ENCODE measurements around the gene TLCD2.
"Not testable (repeated sequence)": the region's sequence is repeated elsewhere in the genome, so short reads cannot be mapped to it uniquely, and the experiment has no call there.

Gene TLCD2

GRCh38 chr17:1716076-1716911, 6.1 kb upstream of the TLCD2 start:
- DNase-seq = peak; percentile 93

DNA sequence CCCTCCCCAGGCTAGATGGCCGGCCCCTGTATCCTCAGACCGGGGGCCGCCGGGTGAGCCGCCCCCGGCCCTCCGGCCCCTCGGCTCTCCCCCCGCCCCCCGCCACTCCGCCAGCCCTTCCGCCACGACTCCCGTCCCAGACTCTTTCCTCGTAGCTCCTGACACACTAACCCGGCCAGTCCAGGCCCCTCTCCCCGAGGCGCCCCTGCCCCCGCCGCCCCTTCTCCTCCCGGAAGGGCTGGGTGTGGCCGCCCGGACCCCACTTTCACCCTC, 5.6 kb upstream of the TLCD2 start:
- no peak for DNase-seq

GRCh38 chr17:1714980-1715802, 5.0 kb upstream of the TLCD2 start:
- no peak for DNase-seq

DNA sequence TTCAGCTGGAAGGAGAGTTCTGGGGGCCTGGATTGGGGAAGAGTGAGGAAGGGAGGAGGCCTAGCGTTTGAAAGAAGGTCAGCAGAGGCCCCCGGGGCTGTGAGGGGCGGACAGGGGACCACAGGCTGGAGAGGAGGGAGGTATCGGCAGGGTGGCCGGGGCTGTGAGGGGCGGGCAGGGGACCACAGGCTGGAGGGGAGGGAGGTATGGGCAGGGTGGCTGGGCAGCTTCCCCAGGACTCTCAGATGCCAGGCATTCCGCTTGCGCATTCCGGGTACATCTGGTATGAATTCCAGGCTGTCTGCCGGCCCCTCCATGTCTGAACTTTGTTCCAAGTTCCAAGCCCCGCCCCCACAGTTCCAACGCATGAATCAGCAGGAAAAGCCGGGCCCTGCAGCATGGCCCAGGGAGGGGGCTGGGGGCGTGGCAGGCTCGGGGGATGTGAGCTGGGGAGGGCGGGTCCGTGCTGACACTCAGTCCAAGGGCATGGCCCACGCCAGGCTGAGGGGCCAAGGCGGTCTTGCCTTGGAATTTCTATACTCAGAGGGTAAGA, 4.3 kb upstream of the TLCD2 start:
- no peak for DNase-seq

DNA sequence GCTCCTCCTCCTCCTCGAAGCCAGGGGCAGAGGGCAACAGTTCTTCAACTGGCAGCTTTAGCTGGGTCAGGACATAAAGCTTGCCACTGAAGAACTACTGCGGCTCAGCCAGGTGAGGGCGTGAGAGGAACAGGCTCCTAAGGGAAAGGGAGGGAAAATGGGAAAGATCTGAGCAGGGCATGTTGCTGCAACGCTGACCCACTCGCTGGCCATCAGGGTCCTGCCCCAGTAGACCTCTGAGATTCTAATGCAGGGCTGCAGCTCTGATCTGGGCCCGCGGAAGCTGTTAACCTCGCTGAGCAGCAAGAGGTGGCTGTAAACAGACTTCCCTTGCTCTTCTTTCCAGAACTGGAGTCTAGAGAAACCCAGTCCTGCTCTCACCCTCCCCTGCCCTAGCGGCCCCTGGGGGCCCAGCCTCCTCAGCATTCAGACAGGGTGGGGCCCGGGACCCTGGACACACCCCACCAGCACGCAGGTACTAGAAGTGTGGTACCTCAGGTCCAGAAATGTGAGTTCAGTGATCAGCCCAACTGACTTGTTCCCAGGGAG, 3.8 kb upstream of the TLCD2 start:
- peak; percentile 1 for DNase-seq

DNA sequence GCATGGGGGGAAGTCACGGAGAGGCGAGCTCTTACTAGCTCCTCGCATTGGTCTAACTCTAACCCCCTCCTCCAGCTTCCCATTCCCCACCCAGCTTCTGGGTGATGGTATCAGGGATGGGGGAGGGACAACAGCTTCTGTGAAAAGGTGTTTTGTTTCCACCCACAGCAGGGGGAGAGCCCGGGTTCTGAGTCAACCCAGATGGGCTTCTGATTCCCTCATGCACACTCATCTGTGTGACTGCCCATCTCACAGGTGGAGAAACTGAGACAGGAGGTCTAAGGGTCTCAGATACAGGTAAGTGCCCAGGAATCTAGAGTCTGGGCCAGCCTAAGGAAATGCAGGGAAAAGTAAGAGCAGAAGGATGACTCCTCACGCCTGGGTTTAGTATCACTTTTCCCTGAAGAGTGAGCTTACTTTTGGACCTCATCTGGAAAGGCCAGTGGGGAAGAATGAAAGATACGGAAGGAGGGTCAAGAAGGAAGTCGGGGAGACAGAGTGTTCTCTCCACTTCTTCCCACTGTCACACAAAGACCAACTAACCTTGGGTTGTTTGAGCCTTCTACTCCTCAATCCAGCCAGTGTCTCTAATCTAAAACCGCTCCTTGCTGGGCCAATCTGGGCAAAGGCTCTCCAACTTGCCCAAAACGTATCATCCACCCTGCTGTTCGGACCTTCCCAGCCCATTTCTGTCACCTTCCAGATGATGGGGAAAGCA, 3.1 kb upstream of the TLCD2 start:
- no peak for DNase-seq

DNA sequence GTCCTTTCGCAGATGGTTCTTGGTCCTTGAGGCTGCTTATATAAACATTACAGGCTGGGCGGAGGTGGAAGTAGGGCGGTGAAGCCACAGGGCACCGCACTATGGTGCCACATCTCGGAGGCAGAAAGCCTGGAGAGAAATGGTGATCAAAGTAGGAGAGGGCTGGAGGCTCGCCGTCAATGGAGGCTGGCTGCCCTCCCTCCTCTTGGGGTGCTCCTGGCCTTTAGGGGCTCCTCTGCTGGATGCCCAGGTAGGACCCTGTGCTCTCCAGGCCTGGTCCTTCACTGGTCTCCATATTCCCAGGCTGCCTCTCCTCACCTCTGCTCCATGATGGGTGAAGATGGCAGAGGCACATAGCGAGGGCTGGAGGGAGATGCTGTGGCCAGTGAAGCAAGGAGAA, 2.1 kb upstream of the TLCD2 start:
- no peak for DNase-seq

GRCh38 chr17:1711804-1712203, 1.6 kb upstream of the TLCD2 start:
- no peak for DNase-seq

- no peak for DNase-seq
These were observed 803 bp upstream of the TLCD2 start for GRCh38 chr17:1710807-1711553.

DNA sequence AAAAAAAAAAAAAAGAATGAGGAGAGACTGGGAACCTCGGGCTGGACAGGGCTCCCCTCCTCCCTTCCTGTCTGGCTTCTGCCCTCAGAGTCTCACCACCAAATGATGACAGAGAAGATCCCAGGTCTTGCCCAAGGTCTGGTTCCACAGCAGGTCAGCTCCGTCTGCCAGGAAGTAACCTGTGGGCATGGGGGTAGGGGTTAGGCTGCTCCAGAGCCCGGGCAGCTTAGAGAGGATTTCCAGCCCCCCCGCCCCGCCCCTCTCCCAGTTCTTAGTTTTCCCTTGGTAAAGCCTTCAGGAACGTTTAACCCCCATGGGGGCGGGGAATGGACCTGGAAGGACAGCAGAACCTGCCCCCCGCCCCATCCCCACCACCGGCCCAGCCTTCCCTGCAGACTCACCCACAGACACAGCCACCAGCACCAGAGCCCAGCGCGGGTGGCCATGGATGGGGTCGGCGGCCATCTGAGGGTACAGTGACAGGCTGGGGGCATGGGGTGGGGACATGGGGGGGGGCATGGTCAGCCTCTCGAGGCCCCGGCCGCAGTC, 700 bp downstream of the TLCD2 start:
- no peak for DNase-seq

GRCh38 chr17:1708791-1709346, 1.3 kb downstream of the TLCD2 start:
- DNase-seq = not testable (repeated sequence)

- DNase-seq = no peak
These were observed 3.1 kb downstream of the TLCD2 start for GRCh38 chr17:1707107-1707506.

GRCh38 chr17:1705004-1705403, 5.2 kb downstream of the TLCD2 start:
- no peak for DNase-seq

GRCh38 chr17:1703063-1703462, 7.1 kb downstream of the TLCD2 start:
- no peak for DNase-seq

DNA sequence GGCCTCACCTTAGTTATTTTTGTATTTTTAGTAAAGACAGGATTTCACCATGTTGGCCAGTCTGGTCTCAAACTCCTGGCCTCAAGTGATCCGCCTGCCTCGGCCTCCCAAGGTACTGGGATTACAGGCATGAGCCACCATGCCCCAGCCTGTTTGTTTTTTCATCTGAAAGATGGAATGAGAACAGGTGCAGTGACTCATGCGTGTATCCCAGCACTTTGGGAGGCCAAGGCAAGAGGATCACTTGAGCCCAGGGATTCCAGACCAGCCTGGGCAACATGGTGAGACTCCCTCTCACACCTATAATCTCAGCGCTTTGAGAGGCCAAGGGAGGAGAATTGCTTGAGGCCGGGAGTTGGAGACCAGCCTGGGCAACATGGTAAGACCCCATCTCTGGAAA, 10.3 kb downstream of the TLCD2 start:
- DNase-seq = not testable (repeated sequence)

- DNase-seq = no peak
These were observed 12.5 kb downstream of the TLCD2 start for GRCh38 chr17:1697681-1698080.

DNA sequence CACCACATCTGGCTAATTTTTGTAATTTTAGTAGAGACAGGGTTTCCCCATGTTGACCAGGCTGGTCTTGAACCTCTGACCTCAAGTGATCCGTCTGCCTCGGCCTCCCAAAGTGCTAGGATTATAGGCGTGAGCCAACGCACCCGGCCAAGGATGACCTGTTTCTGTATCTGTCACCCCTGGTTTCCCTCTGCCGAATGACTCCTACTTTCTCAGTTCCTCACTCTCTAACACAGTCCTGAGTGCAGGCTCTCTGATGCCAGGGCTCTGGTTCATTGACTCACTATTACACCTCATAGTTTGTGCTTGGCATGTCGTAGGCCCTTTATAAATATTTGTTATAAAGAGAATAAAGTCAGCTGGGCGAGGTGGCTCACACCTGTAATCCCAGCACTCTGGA, 14.8 kb downstream of the TLCD2 start:
- no peak for DNase-seq

GRCh38 chr17:1693339-1693738, 16.8 kb downstream of the TLCD2 start:
- DNase-seq = no peak

GRCh38 chr17:1690544-1691221, 19.5 kb downstream of the TLCD2 start:
- no peak for DNase-seq

DNA sequence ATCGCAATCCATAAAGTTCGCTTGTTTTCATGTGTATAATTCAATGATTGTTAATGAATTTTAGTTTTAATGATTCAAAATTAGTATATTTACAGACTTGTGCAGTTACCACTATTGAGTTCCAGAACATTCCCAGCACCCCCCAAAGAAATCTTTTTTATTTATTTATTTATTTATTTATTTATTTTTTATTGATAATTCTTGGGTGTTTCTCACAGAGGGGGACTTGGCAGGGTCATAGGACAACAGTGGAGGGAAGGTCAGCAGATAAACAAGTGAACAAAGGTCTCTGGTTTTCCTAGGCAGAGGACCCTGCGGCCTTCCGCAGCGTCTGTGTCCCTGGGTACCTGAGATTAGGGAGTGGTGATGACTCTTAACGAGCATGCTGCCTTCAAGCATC, 21.8 kb downstream of the TLCD2 start:
- DNase-seq = not testable (repeated sequence)

GRCh38 chr17:1686086-1686485, 24.1 kb downstream of the TLCD2 start:
- DNase-seq = no peak

Data from GF-D8 (cell line).